ENCODE measurements around the gene DCDC2C. TPM values are rescaled to one million over a fixed set of nuclear protein-coding genes. Genes with fewer than 3 reads are reported as not detected.

The DCDC2C gene
- total and polyA plus RNA-seq, 2 donors from 2014 or later = not detected

DNA sequence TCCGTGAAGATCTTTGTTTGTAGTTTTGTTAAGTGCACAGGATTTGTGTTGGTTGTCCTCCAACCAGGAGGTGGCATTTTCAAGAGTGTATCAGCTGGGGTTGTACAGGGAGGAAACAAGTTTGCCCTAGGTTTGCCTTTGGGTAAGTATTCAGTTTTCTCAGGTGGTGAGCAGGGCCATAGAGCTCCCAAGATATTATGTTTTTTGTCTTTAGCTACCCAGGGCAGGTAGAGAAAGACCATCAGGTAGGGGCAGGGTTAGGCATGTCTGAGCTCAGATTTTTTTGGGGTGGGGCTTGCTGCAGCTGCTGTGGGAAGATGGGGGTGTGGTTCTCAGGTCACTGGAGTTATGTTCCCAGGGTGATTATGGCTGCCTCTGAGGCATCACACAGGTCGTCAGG lies 191.6 kb downstream of the DCDC2C start:
- TF ChIP-seq, protein P1, sequence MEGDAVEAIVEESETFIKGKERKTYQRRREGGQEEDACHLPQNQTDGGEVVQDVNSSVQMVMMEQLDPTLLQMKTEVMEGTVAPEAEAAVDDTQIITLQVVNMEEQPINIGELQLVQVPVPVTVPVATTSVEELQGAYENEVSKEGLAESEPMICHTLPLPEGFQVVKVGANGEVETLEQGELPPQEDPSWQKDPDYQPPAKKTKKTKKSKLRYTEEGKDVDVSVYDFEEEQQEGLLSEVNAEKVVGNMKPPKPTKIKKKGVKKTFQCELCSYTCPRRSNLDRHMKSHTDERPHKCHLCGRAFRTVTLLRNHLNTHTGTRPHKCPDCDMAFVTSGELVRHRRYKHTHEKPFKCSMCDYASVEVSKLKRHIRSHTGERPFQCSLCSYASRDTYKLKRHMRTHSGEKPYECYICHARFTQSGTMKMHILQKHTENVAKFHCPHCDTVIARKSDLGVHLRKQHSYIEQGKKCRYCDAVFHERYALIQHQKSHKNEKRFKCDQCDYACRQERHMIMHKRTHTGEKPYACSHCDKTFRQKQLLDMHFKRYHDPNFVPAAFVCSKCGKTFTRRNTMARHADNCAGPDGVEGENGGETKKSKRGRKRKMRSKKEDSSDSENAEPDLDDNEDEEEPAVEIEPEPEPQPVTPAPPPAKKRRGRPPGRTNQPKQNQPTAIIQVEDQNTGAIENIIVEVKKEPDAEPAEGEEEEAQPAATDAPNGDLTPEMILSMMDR (IDR thresholded peaks at IDR 0.05; ENCODE audit: borderline replicate concordance, extremely low read depth, insufficient read depth) = no peak
- H3K36me3 ChIP-seq (ENCODE audit: control insufficient read depth in 2 of 3, insufficient read depth in 3 of 3, low read length in 3 of 3) = no peaks in the 10 kb centered on the region
- no peaks in the 10 kb centered on the region for H3K9me3 ChIP-seq (ENCODE audit: control insufficient read depth in 2 of 3, insufficient read depth in 1 of 3, low read length in 3 of 3)
- FAIRE-seq = no peak
- intact Hi-C loops (cut with DNase I) = no loop called here
- no peak for DNase-seq
- H3K4me3 ChIP-seq (ENCODE audit: low read length in 3 of 3) = no peak overlapping the region
- no peak overlapping the region for H3K27ac ChIP-seq (ENCODE audit: low read depth in 2 of 2, low read length in 2 of 2)
- H3K27me3 ChIP-seq (ENCODE audit: control insufficient read depth, insufficient read depth, low read length) = no peaks in the 10 kb centered on the region
- H3K9ac ChIP-seq (ENCODE audit: low read length in 3 of 3) = no peak overlapping the region
- H3K4me1 ChIP-seq (ENCODE audit: control insufficient read depth in 2 of 3, insufficient read depth in 2 of 3, low read depth in 1 of 3, low read length in 3 of 3) = no peaks in the 10 kb centered on the region

Other genes with a start within 250 kb of the DCDC2C start
- 74.0 TPM for gene ADI1, start 184.0 kb upstream of the DCDC2C start, total RNA-seq
- gene ADI1, start 184.0 kb upstream of the DCDC2C start, polyA plus RNA-seq (ENCODE audit: insufficient read depth, low read depth, low replicate concordance) = 236 TPM
- gene RNASEH1, start 145.2 kb upstream of the DCDC2C start, total RNA-seq = 21.1 TPM
- gene RNASEH1, start 145.2 kb upstream of the DCDC2C start, polyA plus RNA-seq (ENCODE audit: insufficient read depth, low read depth, low replicate concordance) = 6.8 TPM
- 992 TPM for gene RPS7, start 128.3 kb upstream of the DCDC2C start, total RNA-seq
- 1,826 TPM for gene RPS7, start 128.3 kb upstream of the DCDC2C start, polyA plus RNA-seq (ENCODE audit: insufficient read depth, low read depth, low replicate concordance)
- gene COLEC11, start 108.5 kb upstream of the DCDC2C start, total RNA-seq = 7.6 TPM
- 34.6 TPM for gene COLEC11, start 108.5 kb upstream of the DCDC2C start, polyA plus RNA-seq (ENCODE audit: insufficient read depth, low read depth, low replicate concordance)
- not detected for gene ALLC, start 45.4 kb upstream of the DCDC2C start, total RNA-seq
- gene ALLC, start 45.4 kb upstream of the DCDC2C start, polyA plus RNA-seq (ENCODE audit: insufficient read depth, low read depth, low replicate concordance) = 1.3 TPM

Data from kidney (tissue), 14 donors.